Measurements from ENCODE around the gene INSIG2. TPM values are rescaled to one million over a fixed set of nuclear protein-coding genes. Genes with fewer than 3 reads are reported as not detected.

The INSIG2 gene
- total RNA-seq, 1 experiment from 2014 or later, result 10.7 TPM

GRCh38 chr2:118061135-118061955 is 26.9 kb upstream of the INSIG2 start:
- Mint-ChIP-seq H3K4me1 (peaks cover 2% of the 10 kb centered on the region; the same call in 1 of the 2 replicates), H3K36me3 (no peaks in the 10 kb centered on the region), H3K27me3 (ENCODE audit: low read depth) (no peaks in the 10 kb centered on the region; the same call in 1 of the 2 replicates), H3K27ac (no peak overlapping the region), H3K4me3 (no peak overlapping the region), H3K9me3 (no peaks in the 10 kb centered on the region)
- ATAC-seq (peak; percentile 90), DNase-seq (ENCODE audit: low spot score) (no peak)
- CTCF ChIA-PET, result interaction anchor here (1.2 to 3.0 kb wide), 4 partner anchors 15 to 58 kb away, joined by 3 to 15 read pairs (median 10); partner anchors contain the start of gene INSIG2
- TF ChIP-seq ZNF138 (CRISPR knock-in tag; conservative IDR thresholded peaks at IDR 0.05) (no peak), ZNF425 (CRISPR knock-in tag; conservative IDR thresholded peaks at IDR 0.05) (no peak), ATF6 (CRISPR knock-in tag; IDR thresholded peaks at IDR 0.05) (no peak), ATF2 (CRISPR knock-in tag; IDR thresholded peaks at IDR 0.05; ENCODE audit: borderline replicate concordance, low read depth) (no peak), SOX15 (CRISPR knock-in tag; IDR thresholded peaks at IDR 0.05) (no peak), MYBL2 (CRISPR knock-in tag; IDR thresholded peaks at IDR 0.05) (no peak), ZNF396 (CRISPR knock-in tag; IDR thresholded peaks at IDR 0.05; ENCODE audit: borderline replicate concordance) (no peak), GRHL2 (CRISPR knock-in tag; IDR thresholded peaks at IDR 0.05; ENCODE audit: insufficient replicate concordance, severe bottlenecking) (no peak), SMAD4 (CRISPR knock-in tag; IDR thresholded peaks at IDR 0.05) (no peak), HMGXB4 (CRISPR knock-in tag; IDR thresholded peaks at IDR 0.05) (no peak)
- POLR2A ChIA-PET, result interaction anchor here (0.8 kb wide), 1 partner anchor 25 kb away, joined by 3 read pairs; no protein-coding TSS in a partner anchor

- POLR2A ChIA-PET, result interaction anchor here (0.8 kb wide), 1 partner anchor 24 kb away, joined by 3 read pairs; no protein-coding TSS in a partner anchor
- H3K9me3 Mint-ChIP-seq, result no peaks in the 10 kb centered on the region
- TF ChIP-seq ZNF281 (CRISPR knock-in tag; IDR thresholded peaks at IDR 0.05) (no peak), E2F1 (CRISPR knock-in tag; IDR thresholded peaks at IDR 0.05) (no peak), MAX (CRISPR knock-in tag; IDR thresholded peaks at IDR 0.05) (no peak), FOXP4 (CRISPR knock-in tag; IDR thresholded peaks at IDR 0.05) (no peak), FOXP1 (CRISPR knock-in tag; IDR thresholded peaks at IDR 0.05; ENCODE audit: borderline replicate concordance) (no peak), IRF1 (CRISPR knock-in tag; IDR thresholded peaks at IDR 0.05) (no peak), ZNF423 (CRISPR knock-in tag; IDR thresholded peaks at IDR 0.05) (no peak)
Measured at GRCh38 chr2:118062048-118062447, 26.2 kb upstream of the INSIG2 start.

More at GRCh38 chr2:118062048-118062447, 26.2 kb upstream of the INSIG2 start:
- no peak overlapping the region for H3K4me3 Mint-ChIP-seq
- DNase-seq (ENCODE audit: low spot score), result no peak
- CTCF ChIA-PET, result interaction anchor here (1.3 to 3.0 kb wide), 2 partner anchors 29 to 59 kb away, joined by 4 to 15 read pairs; no protein-coding TSS in a partner anchor
- H3K4me1 Mint-ChIP-seq, result peaks cover 2% of the 10 kb centered on the region; the same call in 1 of the 2 replicates
- H3K27ac Mint-ChIP-seq, result no peak overlapping the region
- ATAC-seq, result no peak
- no peaks in the 10 kb centered on the region; the same call in 1 of the 2 replicates for H3K27me3 Mint-ChIP-seq (ENCODE audit: low read depth)
- no peaks in the 10 kb centered on the region for H3K36me3 Mint-ChIP-seq

Data from WTC11 (cell line).